NCI-H345 treated with DMSO at 0.1 percent for 48 hours (cell line): Measurements from ENCODE around the gene ST3GAL5.
"Not testable (repeated sequence)": the region's sequence is repeated elsewhere in the genome, so short reads cannot be mapped to it uniquely, and the experiment has no call there.

ENCODE experiments used
- DNase-seq: peaks from one replicate; lab custom pipeline; 2025; ENCODE audit not compliant: unreplicated experiment; lab: John Stamatoyannopoulos, UW

The ST3GAL5 gene

DNA sequence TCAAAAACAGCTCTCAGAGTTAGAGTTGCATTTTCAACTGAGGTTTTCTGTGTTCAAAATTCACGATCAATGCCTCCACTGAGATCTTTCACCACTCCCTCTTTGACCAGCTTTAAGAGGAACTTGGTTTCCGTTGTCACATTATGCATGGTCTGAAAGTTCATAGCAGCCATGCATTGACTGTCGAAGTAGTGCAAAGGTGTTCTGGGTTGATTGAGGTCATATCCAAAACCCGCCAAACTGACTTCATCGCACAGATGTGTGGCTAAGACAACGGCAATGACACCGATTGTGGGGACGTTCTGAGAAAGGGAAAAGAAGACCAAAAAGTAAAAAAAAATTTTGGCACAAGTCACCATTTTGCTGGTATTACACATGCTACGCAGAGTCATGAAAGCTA, 48.7 kb downstream of the ST3GAL5 start:
- DNase-seq: no peak

DNA sequence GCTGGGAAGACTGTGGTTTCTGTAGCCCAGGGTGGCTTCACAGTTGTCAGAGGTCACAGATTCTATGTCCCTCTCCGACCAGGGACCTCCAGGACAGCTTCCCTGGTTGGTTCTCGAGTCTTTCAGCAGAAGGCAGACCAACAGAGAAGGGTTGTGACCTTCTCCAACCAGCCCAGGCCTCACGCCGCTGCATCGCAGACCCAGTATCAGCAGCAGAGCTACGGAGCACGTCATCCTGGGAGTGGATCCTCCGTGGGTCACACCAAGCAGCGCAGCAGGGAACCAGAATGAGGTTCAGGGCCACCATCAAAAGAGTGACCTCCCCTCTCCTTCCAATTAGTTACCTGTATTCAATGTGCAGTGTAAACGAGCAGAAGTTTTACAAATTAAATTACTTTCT, 49.3 kb downstream of the ST3GAL5 start:
- DNase-seq: no peak

DNA sequence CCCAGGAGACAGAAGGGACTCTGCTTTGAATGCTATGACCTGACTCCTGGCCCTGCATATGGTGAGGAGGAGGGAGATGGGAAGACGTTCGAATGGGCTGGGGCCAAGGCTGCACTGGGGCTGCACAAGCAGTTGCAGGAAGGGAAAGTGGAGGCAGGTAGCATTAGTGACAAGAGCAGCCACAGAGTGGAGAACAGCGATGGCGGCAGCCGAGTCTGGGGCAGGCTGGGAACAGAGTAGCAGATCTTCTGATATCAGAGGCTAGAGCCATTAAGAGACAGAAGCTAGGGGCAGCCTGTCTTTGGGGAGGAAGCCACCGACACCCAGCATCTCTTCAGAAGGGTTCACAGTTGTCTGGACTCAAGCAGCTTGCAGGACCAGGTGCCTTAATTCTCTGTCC, 50.1 kb downstream of the ST3GAL5 start:
- no peak for DNase-seq

DNA sequence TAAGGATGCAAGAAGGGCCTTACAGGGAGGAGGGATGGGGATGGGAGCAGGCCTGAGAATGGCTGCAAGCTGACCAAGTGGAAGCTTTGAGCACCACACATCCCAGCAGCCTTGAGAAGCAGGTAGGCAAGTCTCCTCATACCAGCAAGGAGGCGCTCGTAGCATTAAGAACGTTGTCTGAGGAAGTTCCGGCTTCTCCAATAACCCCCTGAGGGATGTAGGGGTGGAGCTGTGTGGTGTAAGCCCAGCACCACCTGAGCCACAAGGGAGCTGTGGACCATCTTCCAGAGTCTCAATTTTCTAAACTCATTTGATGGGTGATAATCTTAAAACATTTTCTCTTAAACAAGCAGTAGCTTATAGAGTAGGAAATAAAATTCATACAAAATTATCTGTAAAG, 50.6 kb downstream of the ST3GAL5 start:
- DNase-seq: no peak

DNA sequence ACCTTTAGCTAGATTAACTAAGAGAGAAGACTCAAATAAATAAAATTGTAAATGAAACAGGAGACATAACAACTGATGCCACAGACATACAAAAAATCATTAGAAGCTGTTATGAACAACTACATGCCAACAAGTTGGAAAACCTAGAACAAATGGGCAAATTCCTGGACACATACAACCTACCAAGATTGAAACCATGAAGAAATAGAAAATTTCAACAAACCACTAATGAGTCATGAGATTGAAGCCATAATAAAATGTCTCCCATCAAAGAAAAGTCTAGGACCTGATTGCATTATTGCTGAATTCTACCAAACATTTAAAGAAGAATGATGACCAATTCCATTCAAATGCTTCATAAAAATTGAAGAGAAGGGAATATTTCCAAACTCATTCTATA, 54.3 kb downstream of the ST3GAL5 start:
- no peak for DNase-seq

DNA sequence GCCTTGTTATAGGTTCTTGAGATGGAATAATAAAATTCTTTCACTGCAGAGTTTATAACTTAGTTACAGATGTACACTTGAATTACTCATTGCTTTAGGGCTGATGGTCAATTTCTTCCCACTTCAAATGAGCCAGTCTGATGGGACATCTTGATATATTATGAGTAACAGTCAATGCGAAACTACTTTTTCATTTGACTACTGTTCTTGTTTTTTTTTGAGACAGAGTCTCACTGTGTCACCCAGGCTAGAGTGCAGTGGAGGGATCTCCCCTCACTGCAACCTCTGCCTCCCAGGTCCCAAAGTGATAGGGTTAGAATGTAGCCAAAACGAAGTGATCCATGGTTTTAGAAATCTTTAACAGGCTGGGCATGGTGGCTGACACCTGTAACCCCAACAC, 57.1 kb downstream of the ST3GAL5 start:
- no peak for DNase-seq

DNA sequence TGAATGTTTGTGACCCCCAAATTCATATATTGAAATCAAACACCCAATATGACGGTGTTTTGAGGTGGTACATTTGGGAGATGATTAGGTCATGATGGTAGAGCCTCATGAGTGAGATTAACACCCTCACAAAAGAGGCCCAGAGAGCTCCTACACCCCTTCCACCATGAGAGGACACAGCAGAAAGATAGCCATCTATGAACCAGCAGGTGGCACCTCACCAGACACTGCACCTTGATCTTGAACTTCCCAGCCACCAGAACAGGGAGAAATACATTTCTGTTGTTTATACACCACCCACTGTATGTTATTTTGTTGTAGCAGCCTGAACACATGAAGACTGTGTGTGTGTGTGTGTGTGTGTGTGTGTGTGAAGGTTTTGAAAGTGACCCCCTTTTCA, 58.1 kb downstream of the ST3GAL5 start:
- no peak for DNase-seq

DNA sequence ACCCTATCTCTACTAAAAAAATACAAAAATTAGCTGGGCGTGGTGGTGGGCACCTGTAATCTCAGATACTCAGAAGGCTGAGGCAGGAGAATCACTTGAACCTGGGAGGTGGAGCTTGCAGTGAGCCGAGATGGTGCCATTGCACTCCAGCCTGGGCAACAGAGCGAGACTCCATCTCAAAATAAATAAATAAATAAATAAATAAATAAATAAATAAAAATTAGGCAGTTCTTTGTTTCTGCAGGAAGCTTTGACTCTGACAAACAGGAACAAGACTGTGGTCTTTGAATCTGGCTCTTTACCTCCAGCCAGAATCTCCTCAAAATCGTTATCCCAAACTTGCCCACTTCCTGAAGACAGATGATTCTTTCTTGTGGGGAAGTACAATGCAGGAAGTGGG, 59.4 kb downstream of the ST3GAL5 start:
- DNase-seq: not testable (repeated sequence)

DNA sequence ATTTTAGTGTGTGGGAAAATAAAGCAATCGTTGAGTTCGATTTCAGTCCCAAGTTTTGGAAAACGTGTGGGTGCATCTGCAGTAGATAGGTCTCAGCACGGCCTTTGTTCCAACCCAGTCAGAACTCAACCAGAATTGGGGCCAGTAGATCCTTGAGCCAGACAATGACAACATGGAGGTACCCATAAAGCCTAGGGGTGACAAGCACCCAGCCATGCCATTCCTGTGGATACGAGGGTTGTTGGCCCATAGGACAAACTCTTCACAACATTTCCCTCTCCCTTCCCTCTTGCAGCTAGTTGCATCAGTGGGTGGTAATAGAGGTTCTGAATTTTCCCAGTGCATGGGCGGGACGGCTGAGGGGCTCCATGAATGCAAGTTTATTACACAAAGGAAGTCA, 60.1 kb downstream of the ST3GAL5 start:
- no peak for DNase-seq

DNA sequence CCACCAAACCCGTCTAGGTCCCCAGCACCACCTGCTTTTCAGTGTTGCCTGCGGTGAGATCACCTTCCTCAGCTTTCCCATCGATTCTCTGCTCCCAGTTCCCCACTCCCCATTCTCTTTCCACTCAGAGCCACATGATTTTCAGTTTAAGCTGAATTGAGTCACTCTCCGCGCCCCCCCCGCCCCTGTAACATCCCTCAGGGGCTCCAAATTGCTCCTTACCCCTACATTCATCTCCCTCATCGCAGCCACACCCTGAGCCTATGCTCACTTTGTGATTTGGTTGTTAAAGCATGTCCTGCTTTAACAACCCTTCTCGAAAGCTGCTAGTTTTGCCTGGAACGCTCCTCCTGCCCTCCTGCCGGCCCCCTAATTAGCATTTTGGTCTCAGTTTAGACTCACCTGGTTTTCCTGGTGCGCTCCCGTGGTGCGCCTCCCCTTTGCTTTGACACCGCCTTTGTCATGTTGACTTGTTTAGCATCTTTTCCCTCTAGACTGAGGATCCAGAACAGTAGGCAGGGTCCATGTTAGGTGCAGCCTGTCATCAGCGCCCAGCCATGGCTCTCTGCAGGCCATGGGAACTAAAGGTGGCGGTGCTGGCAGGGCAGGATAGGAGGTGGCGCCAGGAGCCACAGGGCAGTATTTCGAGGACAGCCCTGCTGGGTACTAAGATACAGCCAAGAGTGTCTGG, 60.8 kb downstream of the ST3GAL5 start:
- DNase-seq: no peak

DNA sequence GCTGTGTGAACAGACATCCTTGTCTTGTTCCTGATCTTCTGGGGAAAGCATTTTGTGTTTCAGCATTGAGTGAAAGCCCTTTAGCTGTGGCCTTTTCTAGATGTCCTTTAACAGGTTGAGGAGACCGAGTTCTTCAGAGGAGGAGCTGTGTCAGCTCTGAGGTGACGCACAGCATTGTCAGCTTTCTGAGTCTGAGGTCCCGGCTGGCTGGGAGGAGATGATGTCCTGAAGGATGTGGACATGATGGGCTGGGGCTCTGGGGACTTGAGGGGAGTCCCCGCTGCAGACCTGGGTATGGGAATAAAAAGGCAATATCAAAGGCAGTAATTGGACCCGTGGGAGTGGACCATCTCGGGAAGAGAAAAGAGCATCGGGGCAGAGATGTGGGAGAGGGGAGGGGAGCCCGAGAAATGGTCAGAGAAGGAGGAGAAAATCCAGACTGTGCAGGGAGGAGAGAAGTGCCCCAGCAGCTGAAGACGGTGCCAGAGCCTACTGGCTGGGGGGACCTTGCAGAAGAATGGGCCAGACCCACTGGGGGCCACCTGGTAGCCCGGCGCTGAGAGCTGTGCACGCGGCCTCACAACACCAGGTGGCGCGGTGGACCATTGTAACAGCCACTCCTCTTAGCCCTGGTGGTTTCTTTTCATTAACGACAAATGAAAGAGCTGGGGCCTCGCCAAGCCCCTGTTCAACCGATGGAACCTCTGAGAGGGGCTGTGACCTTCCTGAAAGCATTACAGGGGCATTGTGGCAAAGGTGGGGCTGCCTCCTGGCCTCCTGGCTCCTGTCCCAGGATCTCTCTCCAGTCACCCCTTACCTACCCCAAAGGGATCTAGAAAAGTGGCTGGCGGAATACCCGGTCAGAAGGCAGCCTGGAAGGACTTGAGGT, 61.6 kb downstream of the ST3GAL5 start:
- peak; percentile 33 for DNase-seq

DNA sequence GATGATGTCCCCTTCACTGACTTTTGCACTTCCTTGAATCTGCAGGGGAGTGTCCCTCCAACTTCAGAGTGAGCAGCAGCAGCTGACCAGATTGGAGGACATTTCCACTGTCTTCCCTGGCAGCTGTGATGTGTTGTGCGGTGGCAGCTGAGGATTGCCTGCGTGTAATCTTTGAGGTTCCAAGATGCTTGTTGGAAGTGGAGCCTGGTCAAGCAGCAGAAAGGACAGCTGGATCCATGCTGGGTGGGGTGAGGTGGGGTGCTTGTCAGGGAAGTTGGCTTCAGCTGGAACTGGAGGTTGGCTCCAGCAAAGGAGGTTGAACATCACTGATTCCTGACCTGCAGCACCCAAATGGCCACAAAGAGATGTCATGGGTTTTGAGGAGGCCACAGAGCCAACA, 64.8 kb downstream of the ST3GAL5 start:
- DNase-seq: no peak

DNA sequence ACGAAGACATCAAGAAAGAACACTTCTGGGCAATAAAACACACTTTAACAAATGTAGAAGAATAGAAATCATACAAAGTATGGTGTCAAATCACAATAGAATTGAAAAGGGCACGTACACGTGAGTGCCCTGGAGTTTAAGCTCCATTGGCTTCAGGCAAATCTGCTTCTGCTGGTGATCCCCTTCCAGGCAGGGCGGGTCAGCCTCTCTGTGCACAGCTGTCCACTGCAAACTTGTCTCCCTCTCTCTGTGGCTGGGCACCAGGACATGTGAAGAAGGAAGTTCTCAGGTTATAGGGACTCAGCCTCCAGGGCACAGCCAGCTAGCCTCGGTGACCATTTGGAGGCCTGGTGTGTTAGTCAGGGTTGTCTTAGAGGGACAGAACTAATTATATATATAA, 66.0 kb downstream of the ST3GAL5 start:
- DNase-seq: no peak

DNA sequence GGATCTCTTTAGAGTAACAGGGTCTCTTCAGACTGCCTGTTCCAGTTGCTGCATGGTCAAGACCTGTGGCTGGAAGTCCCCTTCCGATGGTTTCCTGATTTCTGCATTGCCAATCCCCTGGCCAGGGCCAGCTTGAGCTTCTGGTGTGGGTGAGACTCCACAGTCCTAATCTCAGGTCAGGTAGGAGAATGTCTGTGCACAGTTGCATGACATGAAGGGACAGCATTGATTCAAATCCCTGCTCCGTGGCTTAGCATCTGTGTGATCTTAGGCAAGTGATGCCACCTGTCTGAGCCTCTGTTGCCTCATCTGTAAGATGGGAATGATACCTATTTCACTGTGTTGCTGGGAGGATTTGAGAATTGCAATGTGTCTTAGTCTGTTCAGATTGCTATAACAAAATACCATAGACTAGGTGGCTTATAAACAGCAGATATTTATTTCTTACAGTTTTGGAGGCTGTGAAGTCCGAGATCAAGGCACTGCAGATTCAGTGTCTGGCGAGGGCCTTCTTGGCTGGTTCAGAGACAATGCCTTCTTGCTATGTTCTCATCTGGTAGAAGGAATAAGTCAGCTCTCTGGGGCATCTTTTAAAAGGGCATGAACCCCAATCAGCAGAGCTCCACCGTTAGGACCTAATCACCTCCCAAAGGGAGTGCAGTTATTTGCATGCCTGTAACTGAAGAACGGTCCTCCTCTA, 68.8 kb downstream of the ST3GAL5 start:
- DNase-seq: no peak

DNA sequence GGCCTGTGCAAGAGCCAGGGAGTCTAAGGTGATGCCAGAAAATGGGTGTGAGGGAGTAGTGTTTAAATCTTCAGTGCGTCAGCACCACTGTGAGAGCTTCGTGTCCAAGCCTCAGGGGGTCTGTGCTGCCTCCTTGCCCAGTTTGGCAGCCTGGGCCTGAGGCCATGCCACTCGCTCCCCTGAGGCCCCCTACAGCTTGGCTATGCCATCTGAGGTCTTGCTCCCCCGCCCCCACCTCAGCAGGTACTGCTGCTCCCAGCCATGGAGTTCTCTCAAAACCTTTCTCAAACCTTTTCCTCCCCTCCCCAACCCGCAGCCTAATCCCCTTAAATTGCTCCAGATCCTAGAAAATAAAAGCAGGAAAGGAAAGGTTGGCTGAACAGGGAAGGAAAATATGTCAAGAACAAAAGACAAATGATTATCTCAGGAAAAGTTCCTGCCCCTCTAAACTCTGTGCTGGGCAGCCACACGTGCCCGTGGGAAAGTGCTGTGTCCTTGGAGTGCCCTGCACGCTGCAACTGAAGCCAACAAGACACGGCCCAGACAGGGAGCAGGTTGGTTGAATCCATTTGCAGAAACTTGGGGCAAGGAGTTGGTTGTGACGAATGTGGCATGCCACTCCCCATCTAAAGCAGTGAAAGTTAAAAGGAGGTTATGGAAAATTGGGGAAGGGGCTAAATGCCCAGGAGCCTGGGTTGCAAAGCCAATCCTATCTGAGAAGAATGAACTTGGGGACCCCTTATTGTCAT, 73.8 kb downstream of the ST3GAL5 start:
- no peak for DNase-seq

DNA sequence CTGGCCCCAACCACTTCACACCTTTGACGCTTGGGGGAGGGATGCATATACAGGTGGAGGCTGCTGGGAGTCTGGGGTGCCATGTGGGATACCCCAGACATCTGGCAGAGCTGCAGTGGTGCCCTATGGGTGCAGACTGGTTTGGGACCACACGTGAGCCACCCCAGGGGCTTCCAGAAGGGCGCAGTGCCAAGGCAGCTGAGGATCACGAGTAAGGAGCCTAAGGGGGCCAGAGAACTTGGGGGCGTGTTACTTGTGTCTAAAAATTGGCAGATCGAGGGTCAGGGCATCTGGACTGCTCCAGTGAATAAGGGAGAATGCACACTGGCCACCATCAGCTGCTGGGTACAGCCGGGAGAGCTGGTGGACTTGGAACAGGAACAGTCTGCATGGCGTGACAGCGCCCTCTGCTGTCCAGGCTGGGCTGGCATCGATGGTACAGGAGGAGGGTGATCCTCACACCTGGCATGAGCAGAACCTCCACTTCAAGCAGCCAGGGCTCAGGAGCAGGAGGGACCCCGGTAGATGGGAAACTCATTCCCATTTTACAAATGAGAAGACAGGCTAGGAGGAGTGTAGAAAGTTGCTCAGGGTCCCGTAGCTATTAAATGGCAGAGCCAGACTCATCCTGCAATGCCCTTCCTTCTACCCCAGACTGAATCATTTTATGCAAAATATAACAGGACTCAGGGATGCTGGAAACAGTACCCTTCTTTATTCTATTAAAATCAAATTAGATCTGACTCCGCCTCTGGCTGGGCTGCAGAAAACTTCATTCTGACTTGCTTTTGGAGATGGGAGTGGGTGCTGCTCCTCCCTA, 74.6 kb downstream of the ST3GAL5 start:
- DNase-seq: peak; percentile 50

DNA sequence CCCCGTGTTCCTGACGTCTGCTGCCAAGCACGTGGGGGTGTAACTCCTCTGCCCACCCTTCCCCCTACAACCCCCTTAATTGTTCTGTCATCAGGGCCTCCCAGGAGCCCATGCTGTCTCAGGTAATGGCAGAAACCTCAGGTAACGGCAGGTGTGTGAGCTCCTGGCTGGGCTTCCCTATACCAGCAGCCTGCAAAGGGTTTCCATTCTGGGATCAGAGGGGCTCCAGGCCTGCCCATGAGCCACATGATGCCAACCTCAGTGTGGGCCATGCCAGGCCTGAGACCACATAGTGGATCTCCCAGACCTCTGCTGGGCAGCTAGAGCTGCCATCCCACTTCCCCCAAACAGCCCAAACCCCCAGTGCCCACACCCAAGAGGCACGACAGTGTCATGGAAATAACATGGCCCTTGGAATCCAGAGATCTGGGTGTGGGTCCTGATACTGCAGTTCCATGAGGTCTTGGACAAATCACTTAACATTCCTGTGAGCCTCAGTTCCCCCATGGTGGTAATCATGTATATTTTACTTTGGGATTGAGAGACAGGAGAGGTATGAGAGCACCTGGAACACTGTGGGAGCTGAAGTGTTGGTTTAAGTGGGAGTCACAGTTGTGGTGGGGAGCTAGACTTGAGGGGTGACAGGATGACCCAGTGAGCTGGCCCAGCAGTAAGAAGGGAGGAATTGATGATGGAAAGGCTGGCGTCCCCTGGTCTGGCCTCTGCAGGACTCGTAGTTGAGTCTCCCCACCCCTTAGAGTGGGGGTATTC, 75.4 kb downstream of the ST3GAL5 start:
- DNase-seq: no peak

DNA sequence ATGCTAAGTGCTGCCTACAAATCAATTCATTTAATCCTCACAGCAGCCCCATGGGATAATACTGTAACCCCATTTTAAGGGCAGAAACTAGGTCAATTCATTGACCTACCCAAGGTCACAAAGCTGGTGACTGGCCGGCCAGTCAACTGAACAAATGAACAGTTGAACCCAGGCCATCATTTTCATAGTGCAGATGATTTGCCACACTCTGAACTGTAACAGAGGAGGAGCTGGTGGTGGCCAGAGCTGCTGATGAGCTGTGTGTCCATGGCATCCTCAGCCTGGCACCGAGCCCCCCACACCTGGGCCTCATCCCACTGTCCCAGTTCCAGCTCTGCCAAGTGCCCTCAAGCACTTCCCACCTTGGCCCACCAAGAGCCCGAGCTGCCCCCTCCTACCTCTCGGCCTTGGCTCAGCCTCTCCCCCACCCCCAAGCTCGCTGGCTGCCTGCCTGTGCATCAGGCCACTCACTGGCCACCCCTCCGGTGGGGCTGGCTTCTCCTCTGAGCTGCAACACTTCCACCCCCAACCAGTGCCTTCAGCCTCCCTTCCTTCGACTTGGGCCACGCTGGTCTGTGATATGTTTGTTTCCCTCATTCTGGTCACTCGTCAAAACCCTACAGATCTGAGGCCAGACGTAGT, 76.6 kb downstream of the ST3GAL5 start:
- DNase-seq: no peak
